GM19239 (cell line): ENCODE measurements around the gene SPEM3.
"Not testable (repeated sequence)": the region's sequence is repeated elsewhere in the genome, so short reads cannot be mapped to it uniquely, and the experiment has no call there.

Source experiments
- DNase-seq: peaks from one replicate; pipeline ENCODE4 v3.0.0; 2011; ENCODE audit warnings: low spot score; ENCODE audit not compliant: insufficient read length
- FAIRE-seq: peaks from 2 replicates; lab custom pipeline; 2011; peaks lifted over from hg19 to GRCh38; lab: Jason Lieb, UNC

SPEM3 gene

GRCh38 chr17:7466639-7467341 is 38.1 kb downstream of the SPEM3 start:
- FAIRE-seq, result no peak
- DNase-seq, result no peak

GRCh38 chr17:7467498-7467897 is 38.8 kb downstream of the SPEM3 start:
- DNase-seq, result no peak
- no peak for FAIRE-seq

- FAIRE-seq (no peak), DNase-seq (no peak)
Measured at GRCh38 chr17:7468290-7468689, 39.6 kb downstream of the SPEM3 start.

- no peak for FAIRE-seq
- no peak for DNase-seq
Measured at GRCh38 chr17:7468804-7469389, 40.2 kb downstream of the SPEM3 start.

- not testable (repeated sequence) for DNase-seq, FAIRE-seq
Measured at GRCh38 chr17:7469843-7470242, 41.2 kb downstream of the SPEM3 start.

- not testable (repeated sequence) for DNase-seq, FAIRE-seq
Measured at GRCh38 chr17:7470457-7470973, 41.9 kb downstream of the SPEM3 start.

- FAIRE-seq (no peak), DNase-seq (no peak)
Measured at GRCh38 chr17:7471729-7472128, 43.1 kb downstream of the SPEM3 start.

GRCh38 chr17:7474767-7475166 is 46.1 kb downstream of the SPEM3 start:
- not testable (repeated sequence) for FAIRE-seq, DNase-seq

GRCh38 chr17:7475764-7476422 is 47.2 kb downstream of the SPEM3 start:
- FAIRE-seq, result no peak

GRCh38 chr17:7476494-7476893 is 47.8 kb downstream of the SPEM3 start:
- DNase-seq, result no peak

More at GRCh38 chr17:7475764-7476422, 47.2 kb downstream of the SPEM3 start:
- no peak for DNase-seq

GRCh38 chr17:7476951-7477350 is 48.3 kb downstream of the SPEM3 start:
- FAIRE-seq (no peak), DNase-seq (no peak)

More at GRCh38 chr17:7476494-7476893, 47.8 kb downstream of the SPEM3 start:
- no peak for FAIRE-seq

GRCh38 chr17:7477392-7478275 is 49.0 kb downstream of the SPEM3 start:
- FAIRE-seq (no peak), DNase-seq (no peak)

- FAIRE-seq (no peak), DNase-seq (peak; percentile 54)
Measured at GRCh38 chr17:7478276-7479212, 49.9 kb downstream of the SPEM3 start.

GRCh38 chr17:7479213-7480088 is 50.8 kb downstream of the SPEM3 start, which contains the start of gene ZBTB4:
TSS of gene ZBTB4 (minus strand) at chr17:7479631. CDS start at chr17:7466801, 12,830 bp downstream.
- DNase-seq, result peak; percentile 54
- peak; percentile 76 for FAIRE-seq

GRCh38 chr17:7480089-7480384 is 51.4 kb downstream of the SPEM3 start:
- FAIRE-seq, result no peak
- DNase-seq, result no peak

GRCh38 chr17:7481275-7481674 is 52.6 kb downstream of the SPEM3 start, which contains the start of gene SLC35G6:
TSS of gene SLC35G6 (plus strand) at chr17:7481446. CDS start at chr17:7481517, 71 bp downstream.
- FAIRE-seq, DNase-seq: not testable (repeated sequence)

- FAIRE-seq, DNase-seq: not testable (repeated sequence)
Measured at GRCh38 chr17:7481842-7482741, 53.4 kb downstream of the SPEM3 start.
